T-helper 2 cell (primary cell): ENCODE measurements around the gene JUND.
"Not testable (repeated sequence)": the region's sequence is repeated elsewhere in the genome, so short reads cannot be mapped to it uniquely, and the experiment has no call there.

ENCODE experiments used
- DNase-seq, 5 experiments: peaks; one replicate each; pipeline versions ENCODE4 v3.0.0 to v3.0.0-alpha.2; 2012 to 2022
- total RNA-seq, 2 donors: gene quantifications; one replicate each; lab custom pipeline; 2026; lab: John Stamatoyannopoulos, UW

Gene JUND
- total RNA-seq: 1,809 to 2,721 reads per million in 2 donors

DNA sequence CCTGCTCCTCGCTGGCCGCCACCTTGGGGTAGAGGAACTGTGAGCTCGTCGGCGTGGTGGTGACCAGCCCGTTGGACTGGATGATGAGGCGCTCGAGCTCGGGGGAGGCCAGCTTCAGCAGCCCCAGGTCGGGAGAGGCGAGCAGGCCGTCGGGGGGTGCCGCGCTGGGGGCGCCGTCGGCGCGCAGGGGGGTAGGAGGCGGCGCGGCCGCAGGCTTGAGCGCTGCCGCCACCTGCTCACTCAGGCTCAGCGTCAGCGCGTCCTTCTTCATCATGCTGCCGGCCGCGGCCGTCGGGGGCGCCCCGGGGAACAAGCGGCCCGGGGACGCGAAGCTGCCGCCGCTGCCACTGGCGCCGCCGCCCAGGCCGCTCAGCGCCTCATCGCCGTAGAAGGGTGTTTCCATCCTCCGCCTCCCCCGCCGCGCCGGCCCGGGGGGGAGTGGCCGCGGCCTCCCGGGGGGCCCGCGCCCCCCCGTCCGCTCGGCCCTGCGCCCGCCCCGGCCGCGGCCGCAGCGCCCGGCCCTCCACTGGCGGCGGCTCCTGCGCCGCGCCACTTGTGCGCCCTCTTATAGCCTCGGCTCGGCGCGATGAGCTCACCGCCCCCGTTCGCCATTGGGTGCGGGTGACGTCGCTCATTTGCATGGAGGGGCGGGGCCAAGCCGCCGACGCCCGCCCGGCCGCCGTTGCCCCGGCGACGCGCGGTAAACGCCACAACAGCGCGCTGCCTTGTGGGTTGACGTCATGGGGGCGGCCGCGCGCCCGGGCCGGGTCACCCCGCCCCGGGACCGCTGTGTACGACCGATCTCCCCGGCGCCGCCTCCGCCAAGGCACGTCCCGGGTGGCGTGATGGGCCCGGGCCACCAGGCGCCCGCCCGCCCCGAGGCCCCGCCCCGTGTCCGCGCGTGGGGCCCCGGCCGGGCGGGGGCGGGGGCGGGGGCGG, at the start of gene JUND:
TSS of gene JUND (minus strand) at position 541 of the 939 bp plus-strand sequence. CDS start at position 403, 138 bp downstream.
- DNase-seq: peak; percentile 93 to 99 (median 99)

- DNase-seq: no peak
Observed at GRCh38 chr19:18330868-18331267, 49.4 kb upstream of the JUND start.

GRCh38 chr19:18329035-18329376, 47.6 kb upstream of the JUND start:
- no peak for DNase-seq

GRCh38 chr19:18328340-18329034, 47.1 kb upstream of the JUND start:
- DNase-seq: peak; percentile 43 to 94 (median 82)

GRCh38 chr19:18326772-18327171, 45.4 kb upstream of the JUND start:
- DNase-seq: no peak

DNA sequence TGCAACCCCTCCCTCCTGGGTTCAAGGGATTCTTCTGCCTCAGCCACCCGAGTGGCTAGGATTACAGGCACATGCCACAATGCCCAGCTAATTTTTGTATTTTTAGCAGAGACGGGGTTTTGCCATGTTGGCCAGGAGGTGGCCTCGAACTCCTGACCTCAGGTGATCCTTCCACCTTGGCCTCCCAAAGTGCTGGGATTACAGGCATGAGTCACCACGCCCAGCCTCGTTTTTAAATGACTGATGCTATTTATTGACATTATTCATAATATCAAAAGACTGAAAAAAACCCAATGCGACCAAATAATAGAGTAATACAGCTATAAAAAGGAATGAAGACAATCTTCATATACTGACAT, 42.9 kb upstream of the JUND start:
- not testable (repeated sequence) for DNase-seq

GRCh38 chr19:18322759-18323460, 41.5 kb upstream of the JUND start, which contains the start of gene LSM4:
Gene LSM4 (minus strand): TSS chr19:18323076. CDS start chr19:18323020, 56 bp downstream.
- peak; percentile 98 to 99 (median 99) for DNase-seq

- peak in 2 of 5 experiments; percentile 16 to 62 for DNase-seq
Observed at GRCh38 chr19:18322318-18322758, 40.9 kb upstream of the JUND start.

DNA sequence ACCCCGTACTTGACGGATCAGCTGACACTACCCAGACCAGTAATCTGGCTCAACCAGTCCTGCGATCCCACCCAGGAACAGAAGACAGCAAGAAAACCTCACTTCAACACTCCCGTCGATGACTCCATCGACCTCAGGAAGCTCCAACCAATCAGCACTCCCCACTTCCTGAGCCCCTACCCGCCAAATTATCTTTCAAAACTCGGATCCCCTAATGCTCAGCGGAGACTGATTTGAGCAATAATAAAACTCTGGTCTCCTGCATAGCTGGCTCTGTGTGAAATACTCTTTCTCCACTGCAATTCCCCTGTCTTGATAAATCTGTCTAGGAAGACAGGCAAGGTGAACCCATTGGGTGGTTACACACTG, 40.3 kb upstream of the JUND start:
- peak in 2 of 5 experiments; percentile 16 to 80 for DNase-seq

DNA sequence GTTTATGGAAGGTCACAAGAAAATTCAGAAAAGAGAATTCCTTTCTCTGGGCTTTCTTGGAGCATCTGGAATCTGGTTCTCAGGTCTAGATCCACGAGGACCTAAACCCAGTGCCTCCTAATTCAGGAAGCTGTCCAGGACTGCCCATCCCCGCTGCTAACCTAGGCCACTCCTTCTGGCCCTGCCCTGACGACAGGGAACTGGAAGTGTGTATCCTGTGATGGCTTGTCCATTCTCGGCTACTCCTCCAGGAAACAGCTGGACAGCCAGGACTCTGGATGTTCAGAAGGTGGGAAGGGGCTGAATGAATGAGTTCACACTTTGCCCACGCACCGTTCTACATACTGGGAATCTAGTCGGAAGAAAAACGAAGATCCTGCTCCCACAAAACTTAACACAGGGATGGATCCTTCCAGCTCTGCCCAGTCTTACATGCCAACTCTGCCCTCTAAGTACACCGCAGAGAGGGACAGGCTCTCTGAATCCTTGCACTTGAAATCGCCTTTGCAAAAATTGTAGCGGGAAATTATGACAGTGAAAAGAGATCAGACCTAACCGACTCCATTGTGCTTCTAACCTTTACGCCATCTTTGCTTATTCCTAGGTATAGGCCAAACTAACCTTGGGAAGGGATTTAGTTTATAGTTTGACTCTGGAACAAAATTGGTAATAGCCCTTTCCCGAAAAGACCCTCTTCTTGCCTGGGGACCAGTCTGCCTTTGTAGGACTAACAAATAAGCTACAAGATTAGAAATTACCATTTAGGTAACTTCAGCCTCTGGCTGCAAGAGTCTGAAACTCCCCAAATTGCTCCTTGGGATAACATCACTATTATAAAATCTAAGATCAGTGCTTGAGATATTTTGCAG, 39.7 kb upstream of the JUND start:
- DNase-seq: no peak

- no peak for DNase-seq
Observed at GRCh38 chr19:18319591-18320135, 38.2 kb upstream of the JUND start.

DNA sequence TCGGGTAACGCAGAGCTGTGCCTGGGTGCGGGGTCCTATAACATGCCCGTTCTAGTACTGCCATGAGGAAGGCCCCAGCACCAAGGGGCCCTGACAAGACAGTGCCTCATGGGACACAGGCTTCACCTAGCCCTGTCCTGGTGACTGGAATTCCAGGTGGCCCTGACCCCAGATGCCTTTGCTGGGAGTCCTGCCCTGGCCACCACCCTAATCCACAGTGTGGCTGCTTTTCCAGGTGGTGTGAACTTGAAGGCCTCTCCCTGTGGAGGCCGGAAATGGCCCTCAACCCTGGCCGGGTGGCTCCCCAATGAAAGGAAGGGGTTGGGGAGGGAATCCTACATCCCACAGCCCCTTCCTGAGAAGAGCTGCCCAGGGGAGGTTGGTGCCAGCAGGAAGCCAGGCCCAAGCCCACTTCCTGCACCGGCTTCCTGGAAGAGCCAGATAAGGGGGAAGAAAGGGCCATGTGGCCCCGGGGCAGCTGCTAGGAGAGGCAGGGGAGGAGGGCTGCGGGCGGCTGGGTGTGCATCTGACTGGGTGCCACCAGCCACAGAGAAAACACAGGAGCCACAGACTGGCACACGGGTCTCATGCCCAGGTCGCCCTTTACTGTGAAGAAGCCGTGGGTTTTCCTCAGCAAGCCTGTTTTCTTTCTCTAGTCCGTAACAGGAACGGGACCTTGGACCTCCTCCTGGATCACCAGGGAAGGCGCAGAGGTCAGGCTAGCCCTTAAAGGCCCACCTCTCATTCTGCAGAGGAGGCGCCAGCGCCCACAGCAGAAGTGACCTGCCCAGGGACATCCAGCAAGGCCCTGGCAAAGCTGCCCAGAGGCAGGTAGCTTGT, 36.8 kb upstream of the JUND start:
- peak in 2 of 5 experiments; percentile 66 to 86 for DNase-seq

- DNase-seq: no peak
Observed at GRCh38 chr19:18313398-18313797, 32.0 kb upstream of the JUND start.

DNA sequence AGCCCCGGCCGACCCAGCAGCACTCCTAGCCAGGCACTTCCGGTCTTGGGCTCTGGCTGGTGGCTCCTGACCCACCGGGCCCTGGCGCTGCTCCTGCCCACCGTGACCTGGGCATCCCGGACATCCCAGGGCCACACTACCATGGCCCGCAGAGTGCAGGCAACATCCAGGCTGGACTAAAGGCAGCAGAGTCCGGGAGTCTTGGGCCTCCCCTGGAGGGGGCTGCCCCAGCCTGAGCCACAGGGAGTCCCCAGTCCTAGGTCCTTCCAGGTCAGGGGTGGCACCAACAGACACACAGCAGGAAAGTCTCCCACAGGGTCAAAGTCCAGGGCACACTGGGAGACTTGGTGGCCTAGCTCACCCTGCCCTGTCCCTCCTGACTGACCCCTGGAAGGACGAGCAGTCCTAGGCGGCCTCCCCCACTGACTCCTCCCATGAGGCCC, 30.7 kb upstream of the JUND start:
- no peak for DNase-seq

GRCh38 chr19:18311502-18312091, 30.2 kb upstream of the JUND start:
- no peak for DNase-seq

- no peak for DNase-seq
Observed at GRCh38 chr19:18310966-18311365, 29.5 kb upstream of the JUND start.

DNA sequence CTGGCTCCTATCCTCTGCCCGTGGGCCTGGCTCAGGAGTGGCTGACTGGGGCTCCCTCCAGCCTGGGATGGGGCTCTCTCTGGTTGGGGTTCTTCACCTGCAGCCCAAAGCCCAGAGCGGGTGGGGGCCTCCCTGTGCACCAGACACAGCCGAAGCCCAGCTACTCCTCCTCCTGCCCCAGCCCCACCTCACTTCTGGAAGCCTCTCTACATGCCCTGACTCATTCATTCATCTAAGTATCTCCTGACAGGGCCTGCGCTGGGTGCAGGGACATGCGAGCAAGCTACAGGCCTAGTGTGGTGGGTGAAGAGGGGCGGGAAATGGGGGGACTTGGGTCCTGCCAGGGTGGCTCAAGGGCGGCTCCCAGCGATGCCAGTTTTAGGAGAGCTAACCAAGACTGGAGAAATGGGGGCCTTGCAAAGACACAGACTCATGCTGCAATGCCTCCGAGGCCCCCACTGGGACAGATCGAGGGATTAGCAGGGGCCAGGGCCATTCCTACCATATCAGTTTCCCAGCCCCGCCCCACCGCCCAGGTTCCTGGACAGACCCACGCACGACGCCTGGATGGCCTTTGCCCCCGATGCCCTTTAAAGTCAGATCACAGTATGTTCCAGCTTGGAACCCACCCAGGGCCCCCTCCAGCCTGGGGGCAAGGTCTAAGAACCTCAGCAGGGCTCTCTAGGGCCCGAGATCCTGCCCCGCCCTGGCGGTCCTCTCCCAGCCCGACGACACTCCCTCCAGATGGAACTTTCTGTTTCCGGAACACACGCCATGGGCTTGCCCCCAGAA, 28.9 kb upstream of the JUND start:
- DNase-seq: no peak

DNA sequence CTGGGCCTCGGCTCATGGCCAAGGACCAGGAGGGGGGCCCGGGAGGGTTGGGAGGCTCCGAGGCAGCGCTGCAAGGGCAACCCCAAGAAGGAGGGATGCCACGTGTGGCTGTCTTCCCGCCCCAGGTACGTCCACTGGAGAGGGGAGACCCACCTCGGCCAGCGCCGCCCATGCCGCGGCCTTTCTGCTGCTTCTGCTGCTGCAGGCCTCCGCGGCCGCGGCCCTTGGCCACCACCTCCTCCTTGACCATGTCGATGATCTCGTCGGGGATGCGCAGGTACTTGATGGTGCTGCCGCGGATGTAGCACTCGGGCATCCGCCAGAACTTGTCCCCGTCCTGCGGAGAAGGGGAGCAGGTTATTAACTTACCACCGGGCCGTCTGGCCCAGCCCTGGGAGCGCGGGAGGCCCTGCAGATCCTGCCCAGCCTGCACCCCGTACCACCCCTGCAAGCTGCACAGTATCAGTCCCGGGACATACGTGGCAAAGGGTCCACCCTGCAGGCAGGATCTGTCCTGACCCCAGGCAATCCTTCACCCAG, 28.2 kb upstream of the JUND start:
- no peak for DNase-seq

- no peak for DNase-seq
Observed at GRCh38 chr19:18308948-18309325, 27.5 kb upstream of the JUND start.
